Left renal cortex interstitium (tissue), 4 donors: ENCODE measurements around the gene CAPNS1. TPM values are rescaled to one million over a fixed set of nuclear protein-coding genes. Genes with fewer than 3 reads are reported as not detected.
"Not testable (repeated sequence)": the region's sequence is repeated elsewhere in the genome, so short reads cannot be mapped to it uniquely, and the experiment has no call there.

Experiments used
- DNase-seq, 4 donors: peaks; one replicate each; pipeline ENCODE4 v3.0.0-alpha.2; 2013; ENCODE audit warnings: low read depth in 4 of 4, low spot score in 2 of 4, missing footprints in 1 of 4
- polyA plus RNA-seq, 4 donors: library from polyadenylated mRNA; unstranded; fragments of 120-200 nt; gene quantifications; one replicate each; pipeline ENCODE4 v1.2.1, GENCODE V29; 2013; ENCODE audit not compliant: insufficient read length in 4 of 4

Gene CAPNS1
- polyA plus RNA-seq, 4 donors = 503 to 614 (median 583) TPM

DNA sequence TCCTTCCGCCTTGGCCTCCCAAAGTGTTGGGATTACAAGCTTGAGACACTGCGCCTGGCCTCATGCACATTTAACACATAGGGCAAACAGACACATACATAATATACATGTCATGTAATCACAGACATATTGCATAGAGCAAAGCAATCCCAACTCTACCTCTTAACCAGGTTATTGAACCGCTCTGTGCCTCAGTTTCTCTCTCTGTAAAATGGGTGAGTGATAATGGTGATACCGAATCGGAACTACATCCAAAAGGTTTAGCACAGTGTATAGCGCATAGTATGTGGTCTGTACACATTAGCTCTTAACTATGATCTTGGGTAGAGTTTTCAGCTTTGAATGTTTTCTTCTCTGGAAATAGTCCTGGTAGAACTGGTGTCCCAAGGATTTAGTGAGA lies 4.8 kb downstream of the CAPNS1 start:
- no peak for DNase-seq

- DNase-seq = no peak
These were observed 10.0 kb downstream of the CAPNS1 start for GRCh38 chr19:36149673-36150406.

GRCh38 chr19:36150586-36150985 lies 10.7 kb downstream of the CAPNS1 start:
- no peak for DNase-seq

GRCh38 chr19:36151144-36152018 lies 11.5 kb downstream of the CAPNS1 start:
- DNase-seq = peak in 3 of 4 donors; percentile 37 to 50 (median 47)

DNA sequence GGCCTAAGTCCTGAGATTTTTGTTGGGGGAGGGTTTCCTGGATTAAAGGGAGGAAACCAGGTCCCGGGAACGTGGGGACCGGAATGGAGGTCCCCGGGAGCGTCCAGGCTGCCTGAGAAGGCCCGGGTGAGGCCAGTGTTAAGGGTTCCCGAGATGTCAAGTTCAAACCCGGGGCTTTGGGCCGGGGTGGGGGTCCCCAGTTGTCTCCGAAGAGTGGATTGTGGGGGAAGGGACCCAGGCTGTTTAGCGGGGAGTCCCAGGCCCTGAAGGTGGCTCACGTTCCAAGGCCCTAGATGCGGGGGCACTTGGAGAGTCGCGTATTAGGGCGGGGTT lies 12.1 kb downstream of the CAPNS1 start:
- no peak for DNase-seq

DNA sequence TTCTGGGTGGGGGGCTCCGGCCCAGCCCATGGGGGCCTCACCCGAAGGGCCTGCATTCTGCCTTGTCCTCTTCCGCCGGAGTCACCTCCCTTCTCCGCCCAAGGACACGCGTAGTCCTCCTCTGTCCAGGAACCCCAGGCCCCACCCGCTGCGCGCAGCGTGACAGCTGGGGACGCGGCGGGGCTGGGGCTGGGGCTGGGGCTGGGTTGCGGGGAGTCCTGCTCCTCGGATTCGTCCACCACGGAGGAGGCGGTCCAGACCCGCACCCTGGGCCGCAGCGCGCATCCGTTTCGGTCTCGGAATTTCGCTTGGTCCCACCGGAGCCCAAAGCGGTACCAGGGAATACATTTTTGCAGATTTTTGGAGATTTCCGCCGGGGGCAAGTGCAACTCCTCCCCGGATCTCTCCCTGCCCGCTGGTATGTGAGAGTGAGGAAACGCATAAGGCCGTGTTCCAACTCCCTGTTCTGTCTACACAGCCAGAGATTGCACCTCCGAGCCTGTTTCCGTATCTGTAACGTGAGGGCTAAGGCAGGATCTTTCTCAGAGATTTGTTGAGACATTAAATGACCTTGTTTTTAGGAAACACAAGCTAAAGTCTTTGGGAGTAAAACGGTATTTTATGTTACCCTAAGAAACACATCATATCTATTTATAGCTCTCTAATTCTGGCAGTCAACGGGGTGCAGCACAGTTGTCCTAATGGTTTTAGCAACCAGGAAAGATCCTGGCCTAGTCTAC lies 12.7 kb downstream of the CAPNS1 start, which contains the start of gene COX7A1:
Gene COX7A1, minus strand, starts transcription at position 96 of the 740 bp plus-strand sequence. Its CDS starts 40 bp downstream, at position 56.
- DNase-seq = peak in 2 of 4 donors; percentile 32 to 36

GRCh38 chr19:36153126-36153525 lies 13.3 kb downstream of the CAPNS1 start:
- DNase-seq = no peak

DNA sequence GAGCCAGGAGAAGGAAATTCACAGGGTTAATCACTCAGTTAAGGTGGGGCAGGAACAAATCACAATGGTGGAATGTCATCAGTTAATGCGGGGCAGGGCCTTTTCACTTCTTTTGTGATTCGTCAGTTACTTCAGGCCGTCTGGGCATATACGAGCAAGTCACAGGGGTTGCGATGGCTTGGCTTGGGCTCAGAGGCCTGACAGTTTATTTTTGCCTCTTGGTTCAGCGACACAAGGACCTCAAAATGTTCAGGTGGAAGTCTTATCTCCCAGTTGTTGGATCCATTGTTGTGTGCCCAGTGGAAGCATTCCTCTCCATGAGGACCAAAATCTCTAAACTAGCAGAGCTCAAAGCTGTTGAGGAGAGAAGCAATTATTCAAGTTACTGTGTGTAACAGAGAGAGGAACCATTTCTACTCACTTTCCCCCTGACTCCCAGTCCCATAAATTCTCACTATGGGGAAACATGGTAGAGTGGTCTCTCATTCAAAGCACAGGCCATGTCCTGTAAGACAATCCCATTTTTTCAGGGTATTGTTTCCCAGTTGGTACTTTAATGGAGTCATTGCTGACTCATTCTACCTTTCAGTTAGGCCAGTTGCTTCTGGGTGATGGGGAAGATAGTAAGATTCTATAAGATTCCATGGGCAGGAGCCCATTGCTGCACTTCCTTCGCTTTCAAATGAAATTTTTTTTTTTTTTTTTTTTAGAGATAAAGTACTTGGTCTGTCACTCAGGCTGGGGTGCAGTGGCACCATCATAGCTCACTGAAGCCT lies 21.1 kb downstream of the CAPNS1 start:
- DNase-seq = no peak

DNA sequence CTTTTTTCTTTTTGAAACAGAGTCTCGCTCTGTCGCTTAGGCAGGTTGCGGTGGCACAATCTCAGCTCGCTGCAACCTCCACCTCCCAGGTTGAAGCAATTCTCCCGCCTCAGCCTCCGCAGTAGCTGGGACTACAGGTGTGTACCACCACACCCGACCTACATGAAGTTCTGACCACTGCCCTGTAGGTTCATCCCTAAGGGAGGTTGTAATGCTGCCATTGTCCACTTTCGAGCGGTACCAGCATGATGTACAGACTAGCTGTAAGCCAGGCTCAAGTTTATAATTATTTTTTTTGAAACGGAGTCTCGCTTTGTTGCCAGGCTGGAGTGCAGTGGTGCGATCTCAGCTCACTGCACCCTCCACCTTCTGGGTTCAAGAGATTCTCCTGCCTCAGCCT lies 23.9 kb downstream of the CAPNS1 start:
- no peak for DNase-seq

GRCh38 chr19:36169084-36169760 lies 29.4 kb downstream of the CAPNS1 start:
- peak in 2 of 4 donors; percentile 26 to 43 for DNase-seq

GRCh38 chr19:36172852-36173251 lies 33.0 kb downstream of the CAPNS1 start:
- DNase-seq = no peak

DNA sequence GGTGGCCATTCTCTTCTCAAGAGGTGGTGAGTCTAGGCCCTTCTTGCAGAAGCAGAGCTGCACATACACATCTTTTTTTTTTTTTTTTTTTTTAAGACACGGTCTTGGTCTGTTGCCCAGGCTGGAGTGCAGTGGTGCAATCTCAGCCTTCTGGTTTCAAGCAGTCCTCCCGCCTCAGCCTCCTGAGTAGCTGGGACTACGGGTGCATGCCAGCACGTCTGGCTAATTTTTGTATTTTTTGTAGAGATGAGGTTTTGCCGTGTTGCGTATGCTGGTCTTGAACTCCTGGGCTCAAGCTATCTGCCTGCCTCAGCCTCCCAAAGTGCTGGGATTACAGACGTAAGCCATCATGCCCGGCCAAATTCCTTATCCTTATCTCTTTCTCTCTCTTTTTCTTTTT lies 34.0 kb downstream of the CAPNS1 start:
- not testable (repeated sequence) for DNase-seq

DNA sequence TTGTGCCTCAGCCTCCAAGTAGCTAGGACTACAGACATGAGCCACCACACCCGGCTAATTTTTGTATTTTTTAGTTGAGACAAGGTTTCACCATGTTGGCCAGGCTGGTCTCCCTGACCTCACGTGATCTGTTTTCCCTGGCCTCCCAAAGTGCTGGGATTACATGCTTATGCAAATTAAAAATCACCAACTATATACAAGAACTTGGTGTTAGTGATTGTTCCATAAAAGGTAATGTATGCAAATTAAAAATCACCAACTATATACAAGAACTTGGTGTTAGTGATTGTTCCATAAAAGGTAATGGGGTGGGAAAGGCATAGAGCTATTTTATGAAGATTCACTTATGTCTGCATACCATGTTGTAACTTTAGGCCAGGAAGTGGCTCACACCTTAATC lies 39.2 kb downstream of the CAPNS1 start:
- not testable (repeated sequence) for DNase-seq

DNA sequence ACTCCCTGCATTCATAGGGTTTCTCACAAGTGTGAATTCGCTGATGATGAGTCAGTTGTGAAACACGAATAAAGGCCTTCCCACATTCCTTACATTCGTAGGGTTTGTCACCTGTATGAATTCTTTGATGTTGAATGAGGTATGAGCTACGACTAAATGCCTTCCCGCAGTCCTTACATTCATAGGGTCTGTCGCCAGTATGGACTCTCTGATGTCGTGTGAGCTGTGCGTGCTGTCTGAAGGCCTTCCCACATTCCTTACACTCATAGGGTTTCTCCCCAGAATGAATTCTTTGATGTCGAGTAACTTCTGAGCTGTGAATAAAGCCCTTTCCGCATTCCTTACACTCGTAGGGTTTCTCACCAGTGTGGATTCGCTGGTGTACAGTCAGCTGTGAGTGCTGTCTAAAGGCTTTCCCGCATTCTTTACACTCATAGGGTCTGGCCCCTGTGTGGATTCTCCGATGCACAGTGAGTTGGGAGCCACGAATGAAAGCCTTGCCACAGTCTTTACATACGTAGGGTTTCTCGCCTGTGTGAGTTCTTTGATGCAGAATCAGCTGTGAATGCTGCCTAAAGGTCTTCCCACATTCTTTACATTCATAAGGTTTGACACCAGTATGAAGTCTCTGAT lies 42.9 kb downstream of the CAPNS1 start:
- no peak for DNase-seq

GRCh38 chr19:36183245-36183628 lies 43.4 kb downstream of the CAPNS1 start:
- DNase-seq = no peak

DNA sequence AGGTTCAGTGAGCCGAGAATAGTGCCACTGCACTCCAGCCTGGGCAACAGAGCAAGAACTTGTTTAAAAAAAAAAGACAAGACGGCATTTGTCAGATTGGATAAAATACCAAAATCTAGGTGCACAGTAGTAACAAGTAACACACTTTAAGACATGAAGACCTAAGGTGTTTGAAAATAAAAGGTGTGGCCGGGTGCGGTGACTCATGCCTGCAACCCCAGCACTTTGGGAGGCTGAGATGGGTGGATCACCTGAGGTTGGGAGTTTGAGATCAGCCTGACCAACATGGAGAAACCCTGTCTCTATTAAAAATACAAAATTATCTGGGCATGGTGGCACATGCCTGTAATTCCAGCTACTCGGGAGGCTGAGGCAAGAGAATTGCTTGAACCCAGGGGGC lies 46.9 kb downstream of the CAPNS1 start:
- not testable (repeated sequence) for DNase-seq

GRCh38 chr19:36196249-36196648 lies 56.4 kb downstream of the CAPNS1 start:
- no peak for DNase-seq

DNA sequence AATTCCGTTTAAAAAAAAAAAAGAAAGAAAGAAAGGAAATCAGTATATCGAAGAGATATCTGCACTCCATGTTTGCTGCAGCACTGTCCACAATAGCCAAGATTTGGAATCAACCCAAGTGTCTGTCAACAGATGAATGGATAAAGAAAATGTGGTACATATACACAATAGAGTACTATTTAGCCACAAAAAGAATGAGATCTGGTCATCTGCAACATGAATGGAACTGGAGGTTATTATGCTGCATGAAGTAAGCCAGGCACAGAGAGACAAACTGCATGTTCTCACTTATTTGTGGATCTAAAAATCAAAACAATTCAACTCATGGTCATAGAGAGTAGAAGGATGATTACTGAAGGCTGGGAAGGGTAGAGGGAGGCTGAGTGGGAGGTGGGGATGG lies 58.3 kb downstream of the CAPNS1 start:
- DNase-seq = no peak
